KOPT-K1 (cell line): ENCODE results near the gene TMEM158.

ENCODE experiments used
- H3K27ac ChIP-seq: fragments of 200-600 bp; sonication (generic); 2 replicates; pipeline ENCODE4 v1.5.1; 2016; ENCODE audit warnings: antibody characterized with exemption, mild to moderate bottlenecking, low read depth, low read length; ENCODE audit not compliant: poor library complexity, severe bottlenecking
- H3K36me3 ChIP-seq: fragments of 200-600 bp; sonication (generic); 2 replicates; pipeline ENCODE4 v1.5.1; 2017; ENCODE audit warnings: antibody characterized with exemption, mild to moderate bottlenecking, low read length, moderate library complexity; ENCODE audit not compliant: insufficient read depth
- H3K9me3 ChIP-seq: fragments of 200-600 bp; sonication (generic); 2 replicates; pipeline ENCODE4 v1.5.1; 2017; ENCODE audit warnings: antibody characterized with exemption, low read length, mild to moderate bottlenecking; ENCODE audit not compliant: insufficient read depth, poor library complexity, severe bottlenecking

The TMEM158 gene

DNA sequence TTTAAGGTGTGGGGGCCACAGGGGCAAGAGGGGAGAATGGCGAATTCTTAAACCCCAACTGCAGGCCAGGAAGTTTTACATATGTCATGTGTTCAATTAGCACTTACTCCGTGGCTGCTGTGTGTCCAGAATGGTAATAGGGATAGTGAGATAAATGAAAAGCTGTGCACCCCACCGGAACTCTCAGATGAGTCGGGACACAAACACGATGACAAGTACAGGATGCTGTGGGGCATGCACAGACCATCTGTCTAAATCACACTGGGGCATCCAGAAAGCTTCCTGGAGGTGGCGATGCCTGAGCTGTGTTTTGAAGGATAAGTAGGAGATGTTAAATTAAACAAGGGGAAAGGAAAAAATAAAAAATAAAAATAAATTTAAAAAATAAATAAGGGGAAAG lies 18.3 kb upstream of the TMEM158 start:
- Histone ChIP-seq H3K27ac (no peak overlapping the region), H3K36me3 (no peaks in the 10 kb centered on the region), H3K9me3 (no peaks in the 10 kb centered on the region)

DNA sequence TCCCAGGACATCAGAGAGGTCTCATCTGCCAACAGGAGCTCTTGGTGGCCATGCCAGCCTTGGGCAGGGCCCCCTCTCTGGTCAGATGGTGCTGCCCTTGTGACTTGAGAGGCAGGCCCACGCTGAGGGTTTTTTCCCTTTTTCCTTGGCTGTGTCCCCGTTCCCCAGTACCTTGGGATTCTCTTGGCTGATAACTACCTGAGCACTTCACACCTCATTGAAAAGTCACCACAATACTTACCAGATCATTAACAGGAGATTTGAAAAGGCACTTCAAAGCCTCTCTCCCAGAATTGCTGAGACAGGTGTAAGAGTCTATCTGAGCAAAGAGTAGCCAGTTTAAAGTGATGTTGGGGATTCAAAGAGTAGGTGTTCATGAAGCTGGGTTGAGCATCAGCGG lies 15.1 kb upstream of the TMEM158 start:
- Histone ChIP-seq H3K36me3 (no peaks in the 10 kb centered on the region), H3K27ac (no peak overlapping the region), H3K9me3 (no peaks in the 10 kb centered on the region)

DNA sequence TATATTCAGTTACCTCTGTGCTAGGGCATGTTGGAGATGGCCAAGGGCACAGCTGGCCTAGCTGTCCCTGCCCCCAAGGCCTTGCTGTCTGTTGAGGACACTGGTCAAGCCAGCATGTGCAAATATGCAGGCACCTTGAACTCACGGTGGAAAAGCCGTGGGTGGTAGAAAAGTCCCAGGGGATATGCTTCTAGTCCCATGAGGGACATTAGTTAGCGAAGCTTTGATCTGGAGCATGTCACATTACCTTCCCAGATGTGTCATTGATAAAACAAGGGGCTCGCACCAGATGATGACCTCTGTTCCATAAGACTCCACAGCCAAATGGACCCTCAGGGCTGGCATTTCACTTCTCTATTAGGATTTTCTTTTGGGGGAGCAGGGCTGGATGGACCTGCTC lies 14.2 kb upstream of the TMEM158 start:
- Histone ChIP-seq H3K36me3 (no peaks in the 10 kb centered on the region), H3K9me3 (no peaks in the 10 kb centered on the region), H3K27ac (no peak overlapping the region)

- Histone ChIP-seq H3K27ac (no peak overlapping the region), H3K36me3 (no peaks in the 10 kb centered on the region), H3K9me3 (no peaks in the 10 kb centered on the region)
These were observed 13.2 kb upstream of the TMEM158 start for GRCh38 chr3:45239254-45239653.

GRCh38 chr3:45236964-45237363 lies 10.9 kb upstream of the TMEM158 start:
- Histone ChIP-seq H3K27ac (no peak overlapping the region), H3K36me3 (no peaks in the 10 kb centered on the region), H3K9me3 (no peaks in the 10 kb centered on the region)

DNA sequence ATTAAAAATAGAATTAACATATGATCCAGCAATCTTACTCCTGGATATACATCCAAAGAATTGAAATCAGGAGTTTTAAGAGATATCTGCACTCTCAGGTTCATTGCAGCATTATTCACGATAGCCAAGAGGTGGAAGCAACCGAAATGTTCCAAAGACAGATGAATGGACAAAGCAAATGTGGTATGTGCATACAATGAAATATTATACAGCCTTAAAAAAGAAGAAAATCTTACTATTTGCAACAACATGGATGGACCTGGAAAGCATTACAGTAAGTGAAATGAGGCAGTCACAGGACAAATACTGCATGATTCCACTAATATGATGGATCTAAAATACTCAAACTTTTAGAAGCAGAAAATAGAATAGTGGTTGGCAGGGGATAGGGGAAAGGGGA lies 9.3 kb upstream of the TMEM158 start:
- no peak overlapping the region for H3K27ac ChIP-seq
- H3K36me3 ChIP-seq: no peaks in the 10 kb centered on the region
- no peaks in the 10 kb centered on the region for H3K9me3 ChIP-seq

GRCh38 chr3:45234250-45234649 lies 8.2 kb upstream of the TMEM158 start:
- Histone ChIP-seq H3K36me3 (no peaks in the 10 kb centered on the region), H3K27ac (no peak overlapping the region), H3K9me3 (no peaks in the 10 kb centered on the region)

- no peaks in the 10 kb centered on the region for H3K36me3 ChIP-seq
- no peaks in the 10 kb centered on the region for H3K9me3 ChIP-seq
- H3K27ac ChIP-seq: no peak overlapping the region
These were observed 6.4 kb upstream of the TMEM158 start for GRCh38 chr3:45232521-45232920.

GRCh38 chr3:45227946-45228345 lies 1.9 kb upstream of the TMEM158 start:
- Histone ChIP-seq H3K27ac (no peak overlapping the region), H3K9me3 (no peaks in the 10 kb centered on the region), H3K36me3 (no peaks in the 10 kb centered on the region)

DNA sequence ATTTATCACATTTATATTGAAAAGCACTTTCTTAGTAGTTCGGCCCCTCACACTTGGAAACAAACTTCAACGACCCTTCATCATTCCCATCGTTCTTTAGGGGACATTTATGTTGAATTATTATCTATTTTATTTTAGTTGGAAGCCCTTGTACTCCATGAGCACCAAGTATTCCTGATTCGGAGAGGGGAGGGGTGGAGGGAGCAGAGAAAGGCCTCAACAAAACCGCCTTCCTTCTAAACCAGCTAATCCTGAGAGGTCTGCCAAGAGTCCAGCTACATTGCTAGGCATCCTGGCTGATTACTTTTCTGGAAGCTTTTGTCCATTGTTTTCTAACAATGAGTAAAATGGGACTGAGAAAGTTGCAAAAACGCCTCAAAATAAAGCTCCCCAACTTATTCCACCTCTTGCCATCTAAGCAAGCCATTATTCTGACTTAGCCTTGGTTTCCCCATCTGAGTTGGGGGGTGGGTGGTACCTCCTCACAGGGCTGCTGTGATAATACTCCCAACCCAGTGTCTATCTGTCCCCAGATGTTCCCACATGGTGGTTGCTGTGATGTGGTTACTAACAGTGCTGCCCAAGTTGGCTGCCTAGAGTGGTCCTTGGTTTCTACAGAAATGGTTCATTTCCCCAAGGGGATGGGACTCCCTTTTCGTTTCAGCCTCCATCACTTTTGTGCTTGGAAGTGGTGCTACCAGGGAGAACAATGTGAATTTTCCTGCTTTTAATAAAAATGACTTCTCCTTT lies 1.2 kb upstream of the TMEM158 start:
- no peaks in the 10 kb centered on the region for H3K9me3 ChIP-seq
- H3K36me3 ChIP-seq: no peaks in the 10 kb centered on the region
- no peak overlapping the region for H3K27ac ChIP-seq

DNA sequence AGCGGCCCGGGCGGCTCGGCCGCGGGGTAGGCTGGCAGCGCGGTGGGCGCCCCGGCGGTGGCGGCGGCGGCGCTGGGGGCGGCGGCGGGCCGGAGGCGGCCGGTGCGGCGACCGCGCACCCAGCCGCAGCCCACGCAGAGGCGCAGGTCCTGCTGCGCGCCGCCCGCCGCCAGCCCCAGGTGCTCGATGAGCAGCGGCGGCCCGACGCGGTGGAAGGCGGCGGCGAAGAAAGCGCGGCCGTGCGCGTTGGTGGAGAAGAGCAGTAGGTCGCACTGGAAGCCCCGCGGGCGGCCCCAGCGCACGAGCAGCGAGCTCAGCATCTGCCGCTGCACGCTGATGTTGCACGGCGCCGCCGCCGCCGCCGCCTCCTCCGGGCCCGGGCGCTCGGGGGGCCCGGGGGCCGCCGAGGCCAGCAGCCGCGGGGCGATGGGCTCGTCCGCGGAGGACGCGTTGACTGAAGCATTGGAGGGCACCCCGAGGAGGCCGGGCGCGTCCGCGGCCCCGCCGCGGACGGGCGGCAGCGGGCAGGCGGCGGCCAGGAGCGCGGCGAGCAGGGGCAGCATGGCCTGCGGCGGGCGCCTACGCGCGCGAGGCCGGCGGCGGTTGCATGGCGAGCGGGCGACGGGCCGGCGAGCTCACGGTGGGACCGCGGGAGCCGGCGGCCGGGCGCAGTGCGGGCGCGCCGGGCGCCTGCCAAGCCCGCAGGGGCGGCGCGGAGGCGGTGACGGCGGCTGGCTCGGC lies 452 bp downstream of the TMEM158 start:
- H3K36me3 ChIP-seq: no peaks in the 10 kb centered on the region
- H3K27ac ChIP-seq: no peak overlapping the region
- H3K9me3 ChIP-seq: no peaks in the 10 kb centered on the region

- Histone ChIP-seq H3K27ac (no peak overlapping the region), H3K9me3 (no peaks in the 10 kb centered on the region), H3K36me3 (no peaks in the 10 kb centered on the region)
These were observed 1.1 kb downstream of the TMEM158 start for GRCh38 chr3:45224824-45225464.

DNA sequence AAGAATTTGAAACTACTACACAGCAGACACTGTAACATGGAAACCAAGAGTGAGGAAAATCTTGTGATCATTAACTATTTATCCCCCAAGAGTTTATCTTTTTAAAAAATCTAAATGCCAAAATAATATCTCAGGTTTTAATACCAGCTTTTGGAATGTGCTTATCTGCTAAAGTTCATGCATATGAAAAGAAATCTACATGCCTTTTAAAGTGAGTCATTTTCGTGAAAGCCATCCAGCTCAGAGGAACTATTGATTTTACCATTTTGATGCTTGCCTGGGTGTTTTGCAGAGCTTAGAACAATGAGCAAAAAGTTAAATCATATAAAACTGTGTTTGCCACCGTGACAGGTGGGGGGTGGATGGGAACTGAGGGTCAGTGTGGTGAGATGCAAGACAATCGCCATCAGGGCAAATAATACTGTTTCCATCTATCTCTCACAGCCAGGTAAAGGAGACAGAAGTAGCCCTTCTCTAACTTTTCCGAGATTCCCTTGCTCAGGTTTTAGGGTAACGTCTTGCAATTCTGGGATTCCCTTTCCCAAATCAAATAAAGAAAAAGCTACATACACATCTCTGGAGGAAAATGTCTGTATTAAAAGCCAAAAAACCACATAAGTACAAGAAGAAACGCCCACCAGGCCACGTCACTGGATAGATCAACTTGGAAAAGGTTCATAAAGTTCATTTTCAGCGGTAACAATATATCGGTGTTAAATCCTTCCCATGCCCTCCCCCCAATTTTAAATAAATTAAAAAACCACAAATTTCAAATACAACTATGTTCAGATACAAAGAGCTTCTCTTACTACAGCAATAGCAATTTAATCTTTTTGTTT lies 2.0 kb downstream of the TMEM158 start:
- Histone ChIP-seq H3K36me3 (no peaks in the 10 kb centered on the region), H3K27ac (no peak overlapping the region), H3K9me3 (no peaks in the 10 kb centered on the region)

GRCh38 chr3:45219694-45220093 lies 6.4 kb downstream of the TMEM158 start:
- H3K9me3 ChIP-seq: no peaks in the 10 kb centered on the region
- no peaks in the 10 kb centered on the region for H3K36me3 ChIP-seq
- no peak overlapping the region for H3K27ac ChIP-seq
